Astrocyte (in vitro differentiated cells and primary cell): ENCODE measurements around the gene AHDC1. TPM values are rescaled to one million over a fixed set of nuclear protein-coding genes. Genes with fewer than 3 reads are reported as not detected.

ENCODE experiments used
- DNase-seq: peaks from one replicate; pipeline ENCODE4 v3.0.0-alpha.2; 2010; ENCODE audit warnings: low read depth
- FAIRE-seq: peaks from 2 replicates; lab custom pipeline; 2011; peaks lifted over from hg19 to GRCh38; lab: Jason Lieb, UNC
- H2AFZ ChIP-seq: 2 replicates; pipeline ENCODE4 v1.6.0; 2012; ENCODE audit warnings: low read depth, low read length, inconsistent platforms
- H3K27ac ChIP-seq: 2 replicates; pipeline ENCODE4 v1.5.1; 2011; ENCODE audit warnings: low read depth, low read length, inconsistent platforms
- H3K27me3 ChIP-seq: 2 replicates; pipeline ENCODE4 v1.6.0; 2011; ENCODE audit warnings: low read length, inconsistent platforms; ENCODE audit not compliant: insufficient read depth
- H3K36me3 ChIP-seq: 2 replicates; pipeline ENCODE4 v1.5.1; 2011; ENCODE audit warnings: low read length, inconsistent platforms; ENCODE audit not compliant: insufficient read depth
- H3K4me1 ChIP-seq: 2 replicates; pipeline ENCODE4 v1.5.1; 2011; ENCODE audit warnings: low read length, inconsistent platforms; ENCODE audit not compliant: insufficient read depth
- H3K4me2 ChIP-seq: 2 replicates; pipeline ENCODE4 v1.6.0; 2012; ENCODE audit warnings: low read length, inconsistent platforms
- H3K4me3 ChIP-seq: 2 replicates; pipeline ENCODE4 v1.5.1; 2011; ENCODE audit warnings: low read depth, mild to moderate bottlenecking, low read length, inconsistent platforms; ENCODE audit not compliant: insufficient read depth
- H3K79me2 ChIP-seq: 2 replicates; pipeline ENCODE4 v1.6.0; 2012; ENCODE audit warnings: mild to moderate bottlenecking, low read length, inconsistent platforms; ENCODE audit not compliant: insufficient read depth
- H3K9ac ChIP-seq: 2 replicates; pipeline ENCODE4 v1.6.0; 2012; ENCODE audit warnings: mild to moderate bottlenecking, low read length, inconsistent platforms
- H3K9me3 ChIP-seq: 2 replicates; pipeline ENCODE4 v1.5.1; 2012; ENCODE audit warnings: low read depth, mild to moderate bottlenecking, low read length, inconsistent platforms; ENCODE audit not compliant: insufficient read depth
- H4K20me1 ChIP-seq: 2 replicates; pipeline ENCODE4 v1.6.0; 2012; ENCODE audit warnings: low read length, inconsistent platforms; ENCODE audit not compliant: insufficient read depth
- H3K27ac Mint-ChIP-seq: one replicate; pipeline ENCODE4 v1.8.0; 2021; ENCODE audit warnings: mild to moderate bottlenecking, mixed read lengths; ENCODE audit not compliant: unreplicated experiment
- H3K27me3 Mint-ChIP-seq: one replicate; pipeline ENCODE4 v1.8.0; 2021; ENCODE audit warnings: low read depth, mixed read lengths; ENCODE audit not compliant: unreplicated experiment
- H3K36me3 Mint-ChIP-seq: one replicate; pipeline ENCODE4 v1.8.0; 2021; ENCODE audit warnings: low read depth, mixed read lengths; ENCODE audit not compliant: unreplicated experiment
- H3K4me1 Mint-ChIP-seq: one replicate; pipeline ENCODE4 v1.8.0; 2021; ENCODE audit warnings: low read depth, mixed read lengths; ENCODE audit not compliant: unreplicated experiment
- H3K4me3 Mint-ChIP-seq: one replicate; pipeline ENCODE4 v1.8.0; 2021; ENCODE audit warnings: mild to moderate bottlenecking, moderate library complexity, mixed read lengths; ENCODE audit not compliant: unreplicated experiment
- H3K9me3 Mint-ChIP-seq: one replicate; pipeline ENCODE4 v1.8.0; 2021; ENCODE audit warnings: mild to moderate bottlenecking, mixed read lengths; ENCODE audit not compliant: unreplicated experiment
- CTCF ChIP-seq: IDR thresholded peaks from 2 replicates; pipeline ENCODE4 v1.5.1; 2011; ENCODE audit warnings: low read depth, mild to moderate bottlenecking, inconsistent platforms, low read length, moderate library complexity; ENCODE audit not compliant: insufficient read depth
- EZH2 ChIP-seq: IDR thresholded peaks from 2 replicates; pipeline ENCODE4 v1.6.1; 2012; ENCODE audit warnings: mild to moderate bottlenecking, low read length, inconsistent platforms; ENCODE audit not compliant: insufficient read depth
- total RNA-seq: library from RNA; stranded (reverse); gene quantifications from 2 replicates; pipeline ENCODE4 v1.2.1, GENCODE V29; 2021

AHDC1 gene
- total RNA-seq, 1 donor from 2014 or later, result 75.7 TPM

DNA sequence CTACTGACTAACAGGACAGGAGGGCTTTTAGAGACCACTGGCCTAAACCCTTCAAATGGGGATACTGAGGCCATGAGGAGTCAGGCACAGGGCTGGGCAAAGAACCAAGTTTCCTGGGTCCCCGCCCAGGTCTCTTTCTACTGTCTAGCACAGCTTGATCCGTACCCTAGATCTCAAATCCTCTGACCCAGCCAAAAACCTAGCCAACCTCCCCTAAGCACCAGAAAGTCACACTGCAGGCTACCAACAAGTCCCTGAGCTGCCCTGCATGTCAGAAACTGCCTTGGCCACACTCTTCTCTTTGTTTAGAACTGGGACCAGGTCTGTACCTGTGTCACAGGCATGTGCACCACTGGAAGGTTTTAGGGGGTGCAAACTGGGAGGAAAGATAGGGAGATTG is 33.6 kb downstream of the AHDC1 start:
- H3K9me3 Mint-ChIP-seq, result no peaks in the 10 kb centered on the region
- Histone ChIP-seq H3K4me1 (peaks cover 55% of the 10 kb centered on the region), H3K79me2 (peaks cover 68% of the 10 kb centered on the region), H3K9ac (no peak overlapping the region), H4K20me1 (peaks cover 91% of the 10 kb centered on the region), H3K36me3 (no peaks in the 10 kb centered on the region), H3K27me3 (no peaks in the 10 kb centered on the region), H2AFZ (no peak overlapping the region), H3K4me3 (no peak overlapping the region), H3K9me3 (no peaks in the 10 kb centered on the region), H3K27ac (no peak overlapping the region), H3K4me2 (no peak overlapping the region)
- peaks cover 81% of the 10 kb centered on the region for H3K4me1 Mint-ChIP-seq
- no peak for FAIRE-seq
- H3K4me3 Mint-ChIP-seq, result peak overlapping the region; percentile 71
- H3K36me3 Mint-ChIP-seq, result peaks cover 8% of the 10 kb centered on the region
- no peaks in the 10 kb centered on the region for H3K27me3 Mint-ChIP-seq
- peak overlapping the region; percentile 50 for H3K27ac Mint-ChIP-seq
- TF ChIP-seq CTCF, result no peak
- TF ChIP-seq EZH2, result no peak
- DNase-seq, result no peak

DNA sequence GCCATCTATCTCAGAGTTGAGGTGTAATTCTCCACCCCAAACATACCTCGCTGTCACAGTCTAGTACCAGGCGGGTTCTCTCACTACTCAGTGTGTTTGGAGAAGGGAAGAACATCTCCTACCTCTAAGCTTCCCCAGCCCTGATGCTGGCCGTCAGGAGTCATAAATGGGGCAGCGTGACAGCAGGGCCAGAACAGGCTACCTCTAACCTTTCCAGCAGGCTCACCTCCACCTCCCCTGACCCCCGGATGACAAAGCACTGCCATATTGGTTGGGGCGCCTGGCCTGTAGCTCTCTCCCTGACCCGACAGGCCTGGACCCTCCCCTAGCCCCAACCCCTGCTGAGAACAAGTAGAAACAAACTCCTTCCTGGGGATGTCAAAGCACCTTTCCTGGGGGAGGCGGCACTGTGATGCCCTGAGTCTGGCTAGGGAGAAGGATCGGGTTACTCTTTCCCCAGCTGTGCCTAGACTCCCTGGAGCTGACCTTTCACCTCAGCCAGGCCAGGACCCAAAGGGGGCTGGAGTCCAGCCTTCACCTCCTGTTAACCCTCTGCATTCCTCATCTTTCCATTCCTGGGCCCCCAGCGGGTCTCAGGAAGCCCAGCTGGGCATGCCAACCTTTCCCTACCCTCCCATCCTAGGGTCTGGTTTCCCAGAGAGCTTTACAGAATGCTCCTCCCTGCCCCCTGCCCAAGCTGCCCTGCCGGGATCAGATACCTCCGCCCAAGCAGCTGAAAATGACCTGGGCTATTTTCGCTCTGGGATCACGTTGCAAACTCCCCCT is 34.2 kb downstream of the AHDC1 start:
- FAIRE-seq, result no peak
- Histone ChIP-seq H3K79me2 (peaks cover 72% of the 10 kb centered on the region), H3K4me3 (no peak overlapping the region), H3K9ac (no peak overlapping the region), H3K9me3 (no peaks in the 10 kb centered on the region), H3K4me1 (peaks cover 48% of the 10 kb centered on the region), H4K20me1 (peaks cover 95% of the 10 kb centered on the region), H3K27me3 (no peaks in the 10 kb centered on the region), H3K36me3 (no peaks in the 10 kb centered on the region), H3K4me2 (no peak overlapping the region), H3K27ac (no peak overlapping the region), H2AFZ (no peak overlapping the region)
- H3K27me3 Mint-ChIP-seq, result no peaks in the 10 kb centered on the region
- H3K27ac Mint-ChIP-seq, result peak overlapping the region; percentile 81
- H3K36me3 Mint-ChIP-seq, result peaks cover 8% of the 10 kb centered on the region
- TF ChIP-seq EZH2 (no peak), CTCF (no peak)
- H3K4me3 Mint-ChIP-seq, result peak overlapping the region; percentile 75
- H3K4me1 Mint-ChIP-seq, result peaks cover 79% of the 10 kb centered on the region
- no peaks in the 10 kb centered on the region for H3K9me3 Mint-ChIP-seq
- no peak for DNase-seq

DNA sequence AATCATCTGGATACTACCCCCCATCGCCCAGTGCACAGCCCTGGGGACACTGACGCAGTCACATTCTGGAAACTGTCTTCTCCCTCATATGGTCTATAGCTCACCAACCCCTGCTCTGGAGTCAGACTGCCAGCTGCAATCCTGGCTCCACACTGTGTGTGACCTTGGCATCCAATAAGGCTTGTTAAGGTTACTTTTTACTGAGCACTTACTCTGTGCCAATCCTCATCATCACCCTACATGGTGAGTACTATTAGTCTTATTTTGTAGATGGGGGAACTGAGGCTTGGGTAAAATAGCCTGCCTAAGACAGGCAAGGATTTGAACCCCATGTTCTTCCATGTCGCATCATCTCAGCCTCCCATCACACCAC is 34.9 kb downstream of the AHDC1 start:
- Mint-ChIP-seq H3K4me3 (peak overlapping the region; percentile 75), H3K27ac (peak overlapping the region; percentile 81), H3K9me3 (no peaks in the 10 kb centered on the region), H3K36me3 (peaks cover 8% of the 10 kb centered on the region), H3K27me3 (no peaks in the 10 kb centered on the region), H3K4me1 (peaks cover 79% of the 10 kb centered on the region)
- no peak overlapping the region for H2AFZ ChIP-seq
- H3K9ac ChIP-seq, result no peak overlapping the region
- no peaks in the 10 kb centered on the region for H3K9me3 ChIP-seq
- TF ChIP-seq CTCF, result no peak
- TF ChIP-seq EZH2, result no peak
- FAIRE-seq (no peak), DNase-seq (no peak)
- H3K4me1 ChIP-seq, result peaks cover 50% of the 10 kb centered on the region
- peaks cover 72% of the 10 kb centered on the region for H3K79me2 ChIP-seq
- no peak overlapping the region for H3K4me3 ChIP-seq
- no peak overlapping the region for H3K27ac ChIP-seq
- H3K27me3 ChIP-seq, result no peaks in the 10 kb centered on the region
- peak overlapping the region; percentile 68 for H3K4me2 ChIP-seq
- H3K36me3 ChIP-seq, result no peaks in the 10 kb centered on the region
- peaks cover 95% of the 10 kb centered on the region for H4K20me1 ChIP-seq
